LNCAP (cell line): ENCODE data around the gene DNPH1.

ENCODE experiments used
- TF ChIP-seq, protein P1 (sequence below): fragments of 450-650 bp; IDR thresholded peaks from 2 replicates; pipeline ENCODE4 v1.5.1; 2017; ENCODE audit warnings: mild to moderate bottlenecking

Gene DNPH1, protein sequence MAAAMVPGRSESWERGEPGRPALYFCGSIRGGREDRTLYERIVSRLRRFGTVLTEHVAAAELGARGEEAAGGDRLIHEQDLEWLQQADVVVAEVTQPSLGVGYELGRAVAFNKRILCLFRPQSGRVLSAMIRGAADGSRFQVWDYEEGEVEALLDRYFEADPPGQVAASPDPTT

GRCh38 chr6:43228951-43229802, at the start of gene DNPH1:
DNPH1 (minus strand) TSS chr6:43229481; CDS start chr6:43229456, 25 bp downstream.
- TF ChIP-seq, protein P1, sequence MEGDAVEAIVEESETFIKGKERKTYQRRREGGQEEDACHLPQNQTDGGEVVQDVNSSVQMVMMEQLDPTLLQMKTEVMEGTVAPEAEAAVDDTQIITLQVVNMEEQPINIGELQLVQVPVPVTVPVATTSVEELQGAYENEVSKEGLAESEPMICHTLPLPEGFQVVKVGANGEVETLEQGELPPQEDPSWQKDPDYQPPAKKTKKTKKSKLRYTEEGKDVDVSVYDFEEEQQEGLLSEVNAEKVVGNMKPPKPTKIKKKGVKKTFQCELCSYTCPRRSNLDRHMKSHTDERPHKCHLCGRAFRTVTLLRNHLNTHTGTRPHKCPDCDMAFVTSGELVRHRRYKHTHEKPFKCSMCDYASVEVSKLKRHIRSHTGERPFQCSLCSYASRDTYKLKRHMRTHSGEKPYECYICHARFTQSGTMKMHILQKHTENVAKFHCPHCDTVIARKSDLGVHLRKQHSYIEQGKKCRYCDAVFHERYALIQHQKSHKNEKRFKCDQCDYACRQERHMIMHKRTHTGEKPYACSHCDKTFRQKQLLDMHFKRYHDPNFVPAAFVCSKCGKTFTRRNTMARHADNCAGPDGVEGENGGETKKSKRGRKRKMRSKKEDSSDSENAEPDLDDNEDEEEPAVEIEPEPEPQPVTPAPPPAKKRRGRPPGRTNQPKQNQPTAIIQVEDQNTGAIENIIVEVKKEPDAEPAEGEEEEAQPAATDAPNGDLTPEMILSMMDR: peak; percentile 84

- TF ChIP-seq, protein P1: no peak
Measured at GRCh38 chr6:43278524-43279078, 49.3 kb upstream of the DNPH1 start.

- TF ChIP-seq, protein P1: no peak
Measured at GRCh38 chr6:43277643-43278523, 48.6 kb upstream of the DNPH1 start.

GRCh38 chr6:43277306-43277642, 48.0 kb upstream of the DNPH1 start:
- TF ChIP-seq, protein P1: no peak

DNA sequence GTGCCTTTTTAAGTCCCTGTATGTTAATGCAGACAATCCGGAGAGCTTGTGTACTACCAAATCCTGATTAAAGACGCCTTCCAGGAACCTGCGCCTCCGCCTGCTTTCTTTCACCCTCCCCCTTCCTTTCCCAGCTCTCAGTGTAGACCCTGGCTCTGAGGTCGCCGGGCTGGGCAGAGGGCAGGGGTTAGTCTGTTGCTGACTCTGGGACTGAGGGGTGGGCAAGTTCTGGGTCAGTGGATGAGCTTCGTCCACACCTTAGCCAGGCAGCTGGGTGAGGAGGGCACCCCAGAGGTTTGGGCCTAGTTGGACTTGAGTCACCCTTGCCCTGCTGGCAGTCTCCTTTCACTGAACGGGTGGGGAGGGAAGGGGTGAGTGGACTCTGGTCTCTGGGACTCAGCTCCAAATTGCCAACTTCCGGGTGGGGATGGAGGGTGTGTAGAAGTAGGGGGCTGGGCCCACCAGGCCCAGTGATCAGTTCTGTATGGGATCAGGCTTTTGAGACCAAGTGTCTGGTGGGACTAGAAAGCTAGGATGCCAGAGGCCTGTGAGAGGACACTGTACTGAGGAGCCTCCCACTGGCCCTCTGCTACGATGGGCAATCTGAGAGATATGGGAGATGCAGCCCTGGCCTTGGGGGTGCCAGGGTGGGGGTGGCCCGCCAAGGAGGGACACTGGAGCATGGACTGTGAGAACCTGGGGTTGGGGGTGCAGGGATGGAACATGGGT, 47.5 kb upstream of the DNPH1 start:
- TF ChIP-seq, protein P1: no peak

GRCh38 chr6:43275801-43276576, 46.7 kb upstream of the DNPH1 start:
- TF ChIP-seq, protein P1: no peak
